ENCODE results near the gene CPM.

GRCh38 chr12:68835333-68835908 lies 97.5 kb downstream of the CPM start:
- no peak for TF ChIP-seq CTCF (conservative IDR thresholded peaks at IDR 0.05; ENCODE audit: low read length)
- no peak for TF ChIP-seq EZH2phosphoT487 (IDR thresholded peaks at IDR 0.05; ENCODE audit: borderline replicate concordance)

Data from Loucy (cell line).